ENCODE data around the gene FTCD. TPM values are rescaled to one million over a fixed set of nuclear protein-coding genes. Genes with fewer than 3 reads are reported as not detected.

The FTCD gene
- total RNA-seq, 2 experiments from 2014 or later: 0.16 to 0.23 TPM

Other genes starting within 250 kb of the FTCD start
- under 1 TPM; 0.57 to 0.69 TPM for gene COL6A1, start 173.8 kb downstream of the FTCD start, total RNA-seq
- gene COL6A2, start 57.5 kb downstream of the FTCD start, total RNA-seq: 1 to 10 TPM; 3.3 to 3.4 TPM
- 10 to 100 TPM in 1 of 2 experiments, 1 to 10 TPM in 1; 8.1 to 13.0 TPM for gene SPATC1L, start 28.9 kb upstream of the FTCD start, total RNA-seq
- 10 to 100 TPM; 14.1 to 21.3 TPM for gene LSS, start 73.2 kb upstream of the FTCD start, total RNA-seq
- 100 to 1,000 TPM in 1 of 2 experiments, 10 to 100 TPM in 1; 71.1 to 106 TPM for gene MCM3AP, start 130.0 kb upstream of the FTCD start, total RNA-seq
- 10 to 100 TPM; 16.9 to 20.6 TPM for gene YBEY, start 130.8 kb upstream of the FTCD start, total RNA-seq
- 10 to 100 TPM; 27.4 to 33.0 TPM for gene C21orf58, start 168.3 kb upstream of the FTCD start, total RNA-seq
- gene PCNT, start 168.6 kb upstream of the FTCD start, total RNA-seq: 10 to 100 TPM; 46.5 to 47.7 TPM

All from activated CD4-positive, alpha-beta T cell treated with anti-CD3 and anti-CD28 coated beads for 36 hours (primary cell).